AG08396 (cell line): Measurements from ENCODE around the gene NOXA1.
"Not testable (repeated sequence)": the region's sequence is repeated elsewhere in the genome, so short reads cannot be mapped to it uniquely, and the experiment has no call there.

Experiments used
- DNase-seq: peaks from one replicate; pipeline ENCODE4 v3.0.0; 2012; ENCODE audit warnings: low spot score, mixed read lengths

Gene NOXA1

GRCh38 chr9:137406085-137406760 is 17.0 kb upstream of the NOXA1 start:
- no peak for DNase-seq

- peak; percentile 93 for DNase-seq
These were observed 16.2 kb upstream of the NOXA1 start for GRCh38 chr9:137406876-137407589.

- no peak for DNase-seq
These were observed 15.4 kb upstream of the NOXA1 start for GRCh38 chr9:137407590-137408300.

GRCh38 chr9:137408651-137409405 is 14.4 kb upstream of the NOXA1 start:
- DNase-seq: no peak

- no peak for DNase-seq
These were observed 13.7 kb upstream of the NOXA1 start for GRCh38 chr9:137409515-137409914.

GRCh38 chr9:137410236-137410890 is 12.8 kb upstream of the NOXA1 start:
- DNase-seq: not testable (repeated sequence)

GRCh38 chr9:137410891-137411249 is 12.3 kb upstream of the NOXA1 start:
- no peak for DNase-seq

- no peak for DNase-seq
These were observed 11.9 kb upstream of the NOXA1 start for GRCh38 chr9:137411260-137411644.

- peak; percentile 96 for DNase-seq
These were observed 11.4 kb upstream of the NOXA1 start for GRCh38 chr9:137411645-137412380.

- no peak for DNase-seq
These were observed 10.8 kb upstream of the NOXA1 start for GRCh38 chr9:137412431-137412830.

- DNase-seq: no peak
These were observed 7.7 kb upstream of the NOXA1 start for GRCh38 chr9:137415451-137415850.

- no peak for DNase-seq
These were observed 7.1 kb upstream of the NOXA1 start for GRCh38 chr9:137416006-137416562.

GRCh38 chr9:137416563-137417151 is 6.5 kb upstream of the NOXA1 start:
- no peak for DNase-seq

- DNase-seq: no peak
These were observed 5.8 kb upstream of the NOXA1 start for GRCh38 chr9:137417161-137418021.

GRCh38 chr9:137421838-137422603 is 1.2 kb upstream of the NOXA1 start:
- DNase-seq: no peak

GRCh38 chr9:137423514-137424291 is 510 bp downstream of the NOXA1 start:
- no peak for DNase-seq

GRCh38 chr9:137426018-137426681 is 3.0 kb downstream of the NOXA1 start:
- DNase-seq: no peak
